ENCODE measurements around the gene AVPI1.
"Not testable (repeated sequence)": the region's sequence is repeated elsewhere in the genome, so short reads cannot be mapped to it uniquely, and the experiment has no call there.

Gene AVPI1

GRCh38 chr10:97682042-97682441 lies 5.0 kb downstream of the AVPI1 start:
- no peak for DNase-seq

- no peak for DNase-seq
Measured at GRCh38 chr10:97679594-97679993, 7.4 kb downstream of the AVPI1 start.

- DNase-seq = peak; percentile 10
Measured at GRCh38 chr10:97676770-97677581, 10.1 kb downstream of the AVPI1 start.

GRCh38 chr10:97675222-97675621 lies 11.8 kb downstream of the AVPI1 start:
- no peak for DNase-seq

GRCh38 chr10:97673736-97674525 lies 13.1 kb downstream of the AVPI1 start:
- DNase-seq = peak; percentile 78

GRCh38 chr10:97669571-97669970 lies 17.5 kb downstream of the AVPI1 start:
- DNase-seq = no peak

- no peak for DNase-seq
Measured at GRCh38 chr10:97667463-97667862, 19.6 kb downstream of the AVPI1 start.

- no peak for DNase-seq
Measured at GRCh38 chr10:97666992-97667391, 20.0 kb downstream of the AVPI1 start.

- DNase-seq = peak; percentile 12
Measured at GRCh38 chr10:97664282-97664850, 22.7 kb downstream of the AVPI1 start.

- no peak for DNase-seq
Measured at GRCh38 chr10:97659589-97659988, 27.5 kb downstream of the AVPI1 start.

- peak; percentile 72 for DNase-seq
Measured at GRCh38 chr10:97656777-97657176, 30.3 kb downstream of the AVPI1 start.

GRCh38 chr10:97651773-97652172 lies 35.3 kb downstream of the AVPI1 start:
- no peak for DNase-seq

GRCh38 chr10:97650726-97651125 lies 36.3 kb downstream of the AVPI1 start:
- peak; percentile 17 for DNase-seq

- not testable (repeated sequence) for DNase-seq
Measured at GRCh38 chr10:97649405-97649750, 37.7 kb downstream of the AVPI1 start.

GRCh38 chr10:97648562-97649404 lies 38.3 kb downstream of the AVPI1 start:
- DNase-seq = peak; percentile 81

- peak; percentile 20 for DNase-seq
Measured at GRCh38 chr10:97647556-97647955, 39.5 kb downstream of the AVPI1 start.

GRCh38 chr10:97644936-97645335 lies 42.1 kb downstream of the AVPI1 start:
- DNase-seq = no peak

GRCh38 chr10:97643441-97643985 lies 43.5 kb downstream of the AVPI1 start:
- DNase-seq = no peak

- DNase-seq = not testable (repeated sequence)
Measured at GRCh38 chr10:97642471-97643159, 44.4 kb downstream of the AVPI1 start.

GRCh38 chr10:97640868-97641811 lies 45.9 kb downstream of the AVPI1 start:
- DNase-seq = peak; percentile 35

All from MV-4-11 (cell line).